ENCODE data around the gene TMBIM1.
A peak's percentile ranks its signal among the peaks of the same experiment; 100 is the strongest.

Gene TMBIM1, protein sequence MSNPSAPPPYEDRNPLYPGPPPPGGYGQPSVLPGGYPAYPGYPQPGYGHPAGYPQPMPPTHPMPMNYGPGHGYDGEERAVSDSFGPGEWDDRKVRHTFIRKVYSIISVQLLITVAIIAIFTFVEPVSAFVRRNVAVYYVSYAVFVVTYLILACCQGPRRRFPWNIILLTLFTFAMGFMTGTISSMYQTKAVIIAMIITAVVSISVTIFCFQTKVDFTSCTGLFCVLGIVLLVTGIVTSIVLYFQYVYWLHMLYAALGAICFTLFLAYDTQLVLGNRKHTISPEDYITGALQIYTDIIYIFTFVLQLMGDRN

GRCh38 chr2:218292048-218293014 lies at the start of gene TMBIM1:
TSS of gene TMBIM1 (minus strand) at chr2:218292503. CDS start at chr2:218282141, 10,362 bp downstream.
- Histone ChIP-seq H3K27me3 (ENCODE audit: insufficient read depth, low read length) (no peaks in the 10 kb centered on the region), H3K79me2 (ENCODE audit: insufficient read depth, low read length) (no peaks in the 10 kb centered on the region), H3F3A (ENCODE audit: insufficient read depth, low read length) (no peaks in the 10 kb centered on the region), H4K20me1 (ENCODE audit: insufficient read depth, low read length) (no peaks in the 10 kb centered on the region), H3K9ac (ENCODE audit: low read length) (peak within 1 kb of the TSS; percentile 48; the same call in 1 of the 2 replicates), H3K27ac (ENCODE audit: low read depth, low read length, poor library complexity, severe bottlenecking) (peak within 1 kb of the TSS; percentile 69), H3K4me2 (ENCODE audit: low read length) (peak within 1 kb of the TSS; percentile 71), H3K4me1 (ENCODE audit: insufficient read depth, low read length, severe bottlenecking) (peaks cover 30% of the 10 kb centered on the region), H3K9me2 (ENCODE audit: low read depth, low read length) (no peaks in the 10 kb centered on the region), H3K36me3 (ENCODE audit: insufficient read depth, low read length) (no peaks in the 10 kb centered on the region), H3K9me3 (ENCODE audit: low read length) (no peaks in the 10 kb centered on the region), H3K4me3 (ENCODE audit: low read depth, low read length, poor library complexity, severe bottlenecking) (peak within 1 kb of the TSS; percentile 59), H2AFZ (ENCODE audit: low read length) (no peak within 1 kb of the TSS)
- TF ChIP-seq CTCF (IDR thresholded peaks at IDR 0.05; ENCODE audit: low read length): peak; percentile 62
- TF ChIP-seq EZH2 (IDR thresholded peaks at IDR 0.05; ENCODE audit: borderline replicate concordance, low read length): no peak

DNA sequence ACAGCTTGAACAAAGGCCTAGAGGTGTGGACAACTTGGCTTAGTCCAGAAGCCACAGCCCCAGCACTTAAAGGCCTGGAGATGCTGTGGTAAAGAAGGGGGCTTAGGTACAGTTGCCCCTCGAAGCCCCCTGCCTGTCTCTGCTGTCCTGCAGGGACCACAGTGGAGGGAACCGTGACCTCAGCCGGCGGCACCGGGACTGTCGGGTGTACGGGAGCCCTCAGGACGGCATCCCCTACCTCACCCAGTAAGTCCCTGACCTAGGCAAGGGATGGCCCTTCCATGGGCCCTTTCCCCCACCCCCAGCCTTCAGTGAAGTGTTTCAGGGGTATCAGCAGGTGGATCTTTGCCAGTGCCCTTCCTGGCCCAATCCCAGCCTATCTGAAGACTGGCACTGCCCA lies 49.1 kb upstream of the TMBIM1 start:
- H3K4me1 ChIP-seq (ENCODE audit: insufficient read depth, low read length, severe bottlenecking): no peaks in the 10 kb centered on the region
- no peaks in the 10 kb centered on the region for H4K20me1 ChIP-seq (ENCODE audit: insufficient read depth, low read length)
- no peak overlapping the region for H3K9ac ChIP-seq (ENCODE audit: low read length)
- no peaks in the 10 kb centered on the region for H3K9me3 ChIP-seq (ENCODE audit: low read length)
- H2AFZ ChIP-seq (ENCODE audit: low read length): no peak overlapping the region
- TF ChIP-seq CTCF (IDR thresholded peaks at IDR 0.05; ENCODE audit: low read length) (no peak), EZH2 (IDR thresholded peaks at IDR 0.05; ENCODE audit: borderline replicate concordance, low read length) (no peak)
- H3K9me2 ChIP-seq (ENCODE audit: low read depth, low read length): no peaks in the 10 kb centered on the region
- no peaks in the 10 kb centered on the region for H3K79me2 ChIP-seq (ENCODE audit: insufficient read depth, low read length)
- peaks cover 4% of the 10 kb centered on the region; the same call in 1 of the 2 replicates for H3K27me3 ChIP-seq (ENCODE audit: insufficient read depth, low read length)
- no peak overlapping the region for H3K4me3 ChIP-seq (ENCODE audit: low read depth, low read length, poor library complexity, severe bottlenecking)
- no peak overlapping the region for H3K27ac ChIP-seq (ENCODE audit: low read depth, low read length, poor library complexity, severe bottlenecking)
- no peaks in the 10 kb centered on the region for H3F3A ChIP-seq (ENCODE audit: insufficient read depth, low read length)
- no peak overlapping the region for H3K4me2 ChIP-seq (ENCODE audit: low read length)
- H3K36me3 ChIP-seq (ENCODE audit: insufficient read depth, low read length): no peaks in the 10 kb centered on the region

- H2AFZ ChIP-seq (ENCODE audit: low read length): no peak overlapping the region
- H3K4me3 ChIP-seq (ENCODE audit: low read depth, low read length, poor library complexity, severe bottlenecking): no peak overlapping the region
- H3K4me2 ChIP-seq (ENCODE audit: low read length): no peak overlapping the region
- no peak overlapping the region for H3K9ac ChIP-seq (ENCODE audit: low read length)
- no peaks in the 10 kb centered on the region for H3F3A ChIP-seq (ENCODE audit: insufficient read depth, low read length)
- no peaks in the 10 kb centered on the region for H4K20me1 ChIP-seq (ENCODE audit: insufficient read depth, low read length)
- H3K27ac ChIP-seq (ENCODE audit: low read depth, low read length, poor library complexity, severe bottlenecking): no peak overlapping the region
- no peaks in the 10 kb centered on the region for H3K4me1 ChIP-seq (ENCODE audit: insufficient read depth, low read length, severe bottlenecking)
- no peaks in the 10 kb centered on the region for H3K36me3 ChIP-seq (ENCODE audit: insufficient read depth, low read length)
- peaks cover 4% of the 10 kb centered on the region; the same call in 1 of the 2 replicates for H3K27me3 ChIP-seq (ENCODE audit: insufficient read depth, low read length)
- H3K79me2 ChIP-seq (ENCODE audit: insufficient read depth, low read length): no peaks in the 10 kb centered on the region
- H3K9me3 ChIP-seq (ENCODE audit: low read length): no peaks in the 10 kb centered on the region
- H3K9me2 ChIP-seq (ENCODE audit: low read depth, low read length): no peaks in the 10 kb centered on the region
- TF ChIP-seq EZH2 (IDR thresholded peaks at IDR 0.05; ENCODE audit: borderline replicate concordance, low read length) (no peak), CTCF (IDR thresholded peaks at IDR 0.05; ENCODE audit: low read length) (no peak)
Observed at GRCh38 chr2:218340656-218341055, 48.4 kb upstream of the TMBIM1 start.
